ENCODE results near the gene MED8. TPM values are rescaled to one million over a fixed set of nuclear protein-coding genes. Genes with fewer than 3 reads are reported as not detected.
"Not testable (repeated sequence)": the region's sequence is repeated elsewhere in the genome, so short reads cannot be mapped to it uniquely, and the experiment has no call there.

MED8 gene
- total RNA-seq, 4 donors from 2014 or later = 27.6 to 34.1 (median 32.0) TPM

- no peak for DNase-seq (ENCODE audit: extremely low spot score)
- WGBS = 96% methylated on average over 3 of the region's 3 CpGs
- Histone ChIP-seq H3K36me3 (peaks cover 38 to 73% (median 61%) of the 10 kb centered on the region in 4 donors), H3K4me3 (no peak overlapping the region), H3K27me3 (no peaks in the 10 kb centered on the region), H3K9me3 (no peaks in the 10 kb centered on the region), H3K27ac (replicated peaks in 1 of 4) (no peak overlapping the region), H3K4me1 (peaks cover 0 to 4% (median under 1%) of the 10 kb centered on the region in 4 donors)
- TF ChIP-seq EP300 (IDR thresholded peaks at IDR 0.05) = no peak
- intact Hi-C loops (cut with DNase I) = no loop called here
These were observed 21.0 kb upstream of the MED8 start for GRCh38 chr1:43410571-43410970.

DNA sequence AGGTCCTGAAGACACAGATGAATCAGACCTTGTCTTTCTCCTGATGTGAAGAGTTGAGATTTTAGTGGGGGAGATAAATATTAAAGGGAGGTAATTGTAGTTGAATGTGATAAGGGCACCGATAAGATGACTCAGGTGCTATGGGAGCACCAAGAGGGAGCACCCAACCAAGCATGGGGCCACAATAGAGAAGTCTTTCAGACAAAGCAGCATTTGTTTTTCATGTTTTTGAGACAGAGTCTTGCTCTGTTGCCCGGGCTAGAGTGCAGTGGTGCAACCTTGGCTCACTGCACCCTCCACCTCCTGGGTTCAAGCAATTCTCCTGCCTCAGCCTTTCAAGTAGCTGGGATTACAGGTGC, 16.3 kb upstream of the MED8 start:
- WGBS = 91% methylated on average over 2 of the region's 2 CpGs
- no peak overlapping the region for H3K27ac ChIP-seq (replicated peaks in 1 of 4)
- no peak for TF ChIP-seq POLR2AphosphoS5 (IDR thresholded peaks at IDR 0.05)
- no peak for TF ChIP-seq EP300 (IDR thresholded peaks at IDR 0.05)
- TF ChIP-seq CTCF (IDR thresholded peaks at IDR 0.05) = no peak
- TF ChIP-seq POLR2A (IDR thresholded peaks at IDR 0.05; ENCODE audit: low read depth) = no peak
- no peak overlapping the region for H3K4me3 ChIP-seq
- H3K27me3 ChIP-seq = no peaks in the 10 kb centered on the region
- H3K4me1 ChIP-seq = peaks cover 0 to 9% (median 1%) of the 10 kb centered on the region in 4 donors
- DNase-seq (ENCODE audit: extremely low spot score) = no peak
- H3K36me3 ChIP-seq = peaks cover 62 to 81% (median 74%) of the 10 kb centered on the region in 4 donors
- H3K9me3 ChIP-seq = no peaks in the 10 kb centered on the region
- intact Hi-C loops (cut with DNase I) = no loop called here

DNA sequence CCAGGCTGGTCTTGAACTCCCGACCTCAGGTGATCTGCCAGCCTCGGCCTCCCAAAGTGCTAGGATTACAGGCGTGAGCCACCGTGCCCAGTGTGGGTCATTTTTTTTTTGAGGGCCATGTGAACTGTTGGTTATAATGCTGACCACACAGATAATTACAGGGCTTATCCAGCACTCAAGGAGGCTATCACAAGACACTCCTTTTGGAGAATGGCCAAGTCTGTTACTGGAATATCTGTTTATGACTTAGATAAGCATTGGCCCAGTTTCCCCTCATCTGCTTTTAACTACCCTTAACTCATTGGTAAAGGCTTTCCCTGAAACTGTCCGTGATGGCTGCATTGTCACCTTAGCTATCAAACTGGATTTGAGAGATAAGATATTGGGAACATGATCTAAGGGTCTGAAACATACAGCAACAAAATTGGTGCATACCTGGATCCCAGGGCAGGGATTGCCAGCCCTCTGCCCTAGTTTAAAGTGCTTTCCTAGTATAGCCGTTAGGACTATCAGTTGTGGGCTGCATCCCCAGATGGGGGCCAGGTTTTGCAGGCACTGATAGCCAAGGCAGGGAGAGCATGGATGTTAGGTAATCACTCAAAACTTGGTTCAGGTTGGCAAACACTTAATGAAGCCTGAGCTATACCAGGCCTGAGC, 15.7 kb upstream of the MED8 start:
- Histone ChIP-seq H3K27me3 (no peaks in the 10 kb centered on the region), H3K4me3 (no peak overlapping the region), H3K9me3 (no peaks in the 10 kb centered on the region), H3K27ac (replicated peaks in 1 of 4) (no peak overlapping the region), H3K4me1 (peaks cover 0 to 9% (median 1%) of the 10 kb centered on the region in 4 donors), H3K36me3 (peaks cover 62 to 78% (median 70%) of the 10 kb centered on the region in 4 donors)
- WGBS = 85% methylated on average over 4 of the region's 6 CpGs
- intact Hi-C loops (cut with DNase I) = no loop called here
- TF ChIP-seq POLR2AphosphoS5 (IDR thresholded peaks at IDR 0.05) (no peak), CTCF (IDR thresholded peaks at IDR 0.05) (no peak), EP300 (IDR thresholded peaks at IDR 0.05) (no peak), POLR2A (IDR thresholded peaks at IDR 0.05; ENCODE audit: low read depth) (no peak)
- DNase-seq (ENCODE audit: extremely low spot score) = no peak

- H3K27ac ChIP-seq (replicated peaks in 1 of 4) = no peak overlapping the region
- 100% methylated on average over 5 of the region's 6 CpGs for WGBS
- TF ChIP-seq POLR2AphosphoS5 (IDR thresholded peaks at IDR 0.05) = no peak
- no peak for TF ChIP-seq EP300 (IDR thresholded peaks at IDR 0.05)
- TF ChIP-seq POLR2A (IDR thresholded peaks at IDR 0.05; ENCODE audit: low read depth) = no peak
- no peak for TF ChIP-seq CTCF (IDR thresholded peaks at IDR 0.05)
- intact Hi-C loops (cut with DNase I) = no loop called here
- H3K4me1 ChIP-seq = peaks cover 0 to 9% (median 1%) of the 10 kb centered on the region in 4 donors
- H3K36me3 ChIP-seq = peaks cover 61 to 70% (median 63%) of the 10 kb centered on the region in 4 donors
- no peak for DNase-seq (ENCODE audit: extremely low spot score)
- H3K27me3 ChIP-seq = no peaks in the 10 kb centered on the region
- no peak overlapping the region for H3K4me3 ChIP-seq
- no peaks in the 10 kb centered on the region for H3K9me3 ChIP-seq
These were observed 14.8 kb upstream of the MED8 start for GRCh38 chr1:43404353-43404752.

DNA sequence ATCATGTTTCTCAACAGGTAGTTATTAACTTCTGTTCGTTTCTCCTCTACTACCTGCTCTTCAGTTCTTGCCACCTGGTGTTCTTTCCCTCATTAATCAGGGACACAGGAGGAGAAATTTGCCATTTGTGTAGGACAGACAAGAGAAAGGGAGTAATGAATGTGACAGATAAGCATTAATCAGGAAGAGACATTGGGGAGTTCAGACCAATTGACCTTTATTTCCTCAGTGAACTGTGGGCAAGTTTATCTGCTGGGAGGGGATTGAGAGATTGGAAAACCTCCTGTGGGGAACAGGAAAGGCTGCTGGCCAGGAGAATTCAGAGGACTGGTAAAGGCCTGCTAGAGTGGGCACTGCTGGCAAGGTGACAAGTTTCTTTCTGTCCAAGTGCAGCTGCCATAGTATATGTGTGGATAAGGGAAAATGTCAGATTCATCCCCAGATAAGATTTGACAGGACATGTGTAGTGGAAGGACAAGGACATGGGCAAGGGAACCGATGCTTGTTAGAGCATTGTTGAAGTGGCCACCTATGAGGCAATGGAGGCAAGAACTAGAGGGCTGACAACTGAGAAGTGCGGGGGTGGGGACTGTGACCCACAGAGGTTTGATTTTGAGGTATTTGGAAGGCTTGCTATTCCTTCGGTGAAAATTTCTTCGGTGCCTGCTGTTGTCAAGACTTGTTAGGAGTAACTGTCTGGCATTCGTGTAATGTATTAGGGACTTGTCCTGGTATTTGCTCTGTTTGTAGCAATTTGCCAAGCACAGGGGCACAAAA, 12.7 kb upstream of the MED8 start:
- 88% methylated on average over 6 of the region's 6 CpGs for WGBS
- intact Hi-C loops (cut with DNase I) = no loop called here
- H3K4me3 ChIP-seq = no peak overlapping the region
- no peaks in the 10 kb centered on the region for H3K27me3 ChIP-seq
- H3K27ac ChIP-seq (replicated peaks in 1 of 4) = no peak overlapping the region
- no peaks in the 10 kb centered on the region for H3K9me3 ChIP-seq
- H3K36me3 ChIP-seq = peaks cover 43 to 49% (median 45%) of the 10 kb centered on the region in 4 donors
- H3K4me1 ChIP-seq = peaks cover 0 to 9% (median 1%) of the 10 kb centered on the region in 4 donors
- TF ChIP-seq EP300 (IDR thresholded peaks at IDR 0.05) = no peak
- no peak for TF ChIP-seq POLR2AphosphoS5 (IDR thresholded peaks at IDR 0.05)
- TF ChIP-seq CTCF (IDR thresholded peaks at IDR 0.05) = no peak
- no peak for TF ChIP-seq POLR2A (IDR thresholded peaks at IDR 0.05; ENCODE audit: low read depth)
- DNase-seq (ENCODE audit: extremely low spot score) = no peak

DNA sequence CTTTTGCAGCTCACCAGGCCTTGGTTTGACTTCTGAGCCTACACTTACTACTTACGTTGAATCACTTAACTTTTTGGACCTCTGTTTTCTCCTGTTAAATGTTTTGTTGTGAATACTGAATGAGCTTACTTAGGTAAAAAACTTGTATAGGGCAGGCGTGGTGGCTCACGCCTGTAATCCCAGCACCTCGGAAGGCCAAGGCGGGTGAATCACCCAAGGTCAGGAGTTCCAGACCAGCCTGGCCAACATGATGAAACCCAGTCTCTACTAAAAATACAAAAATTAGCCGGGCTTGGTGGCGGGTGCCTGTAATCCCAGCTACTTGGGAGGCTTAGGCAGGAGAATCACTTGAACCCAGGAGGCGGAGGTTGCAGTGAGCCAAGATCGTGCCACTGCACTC, 10.8 kb upstream of the MED8 start:
- H3K27me3 ChIP-seq; intact Hi-C loops (cut with DNase I); H3K4me3 ChIP-seq; H3K9me3 ChIP-seq; H3K27ac ChIP-seq (replicated peaks in 1 of 4); DNase-seq (ENCODE audit: extremely low spot score): not testable (repeated sequence)
- peaks cover 5 to 12% (median 8%) of the 10 kb centered on the region in 4 donors for H3K4me1 ChIP-seq
- peaks cover 25 to 30% (median 26%) of the 10 kb centered on the region in 4 donors for H3K36me3 ChIP-seq
- 97% methylated on average over 9 of the region's 9 CpGs for WGBS
